BE2C (cell line): ENCODE measurements around the gene CCDC183.

Source experiments
- DNase-seq: peaks from one replicate; pipeline ENCODE4 v3.0.0-alpha.2; 2020
- H3K27me3 ChIP-seq: fragments of 250-450 bp; sonication (Bioruptor Pico); 2 replicates; pipeline ENCODE4 v1.5.1; 2020; ENCODE audit warnings: mild to moderate bottlenecking
- H3K36me3 ChIP-seq: fragments of 250-450 bp; sonication (Bioruptor Pico); 2 replicates; pipeline ENCODE4 v1.5.1; 2020; ENCODE audit warnings: mild to moderate bottlenecking
- H3K4me1 ChIP-seq: fragments of 250-450 bp; sonication (Bioruptor Pico); 2 replicates; pipeline ENCODE4 v1.5.1; 2020
- H3K4me3 ChIP-seq: 2 replicates; pipeline ENCODE4 v1.5.1; 2011; ENCODE audit warnings: low read depth, low read length
- H3K9me3 ChIP-seq: fragments of 250-450 bp; sonication (Bioruptor Pico); 2 replicates; pipeline ENCODE4 v1.5.1; 2020
- CTCF ChIP-seq: IDR thresholded peaks from 2 replicates; pipeline ENCODE4 v1.5.1; 2012; ENCODE audit warnings: mild to moderate bottlenecking, low read depth, low read length

Gene CCDC183

GRCh38 chr9:136821826-136822544 lies 25.8 kb downstream of the CCDC183 start:
- H3K4me3 ChIP-seq: no peak overlapping the region
- peaks cover 62% of the 10 kb centered on the region for H3K36me3 ChIP-seq
- no peaks in the 10 kb centered on the region for H3K9me3 ChIP-seq
- no peaks in the 10 kb centered on the region for H3K27me3 ChIP-seq
- TF ChIP-seq CTCF: no peak
- H3K4me1 ChIP-seq: no peaks in the 10 kb centered on the region
- DNase-seq: no peak

GRCh38 chr9:136823136-136824046 lies 27.3 kb downstream of the CCDC183 start:
- DNase-seq: no peak
- Histone ChIP-seq H3K36me3 (peaks cover 66% of the 10 kb centered on the region), H3K9me3 (no peaks in the 10 kb centered on the region), H3K27me3 (no peaks in the 10 kb centered on the region), H3K4me3 (no peak overlapping the region), H3K4me1 (no peaks in the 10 kb centered on the region)
- no peak for TF ChIP-seq CTCF

- peaks cover 69% of the 10 kb centered on the region for H3K36me3 ChIP-seq
- no peak for TF ChIP-seq CTCF
- H3K4me3 ChIP-seq: no peak overlapping the region
- no peaks in the 10 kb centered on the region for H3K27me3 ChIP-seq
- no peaks in the 10 kb centered on the region for H3K9me3 ChIP-seq
- H3K4me1 ChIP-seq: no peaks in the 10 kb centered on the region
- DNase-seq: no peak
Measured at GRCh38 chr9:136824496-136825225, 28.5 kb downstream of the CCDC183 start.

GRCh38 chr9:136825295-136826187 lies 29.4 kb downstream of the CCDC183 start:
- Histone ChIP-seq H3K4me1 (no peaks in the 10 kb centered on the region), H3K27me3 (no peaks in the 10 kb centered on the region), H3K9me3 (no peaks in the 10 kb centered on the region), H3K4me3 (no peak overlapping the region), H3K36me3 (peaks cover 74% of the 10 kb centered on the region)
- no peak for DNase-seq
- TF ChIP-seq CTCF: no peak

GRCh38 chr9:136826188-136826541 lies 30.0 kb downstream of the CCDC183 start:
- no peak for DNase-seq
- Histone ChIP-seq H3K36me3 (peaks cover 77% of the 10 kb centered on the region), H3K9me3 (no peaks in the 10 kb centered on the region), H3K4me1 (no peaks in the 10 kb centered on the region), H3K4me3 (no peak overlapping the region), H3K27me3 (no peaks in the 10 kb centered on the region)
- no peak for TF ChIP-seq CTCF
